Transverse colon (tissue), 4 donors: Measurements from ENCODE around the gene CCNY. TPM values are rescaled to one million over a fixed set of nuclear protein-coding genes. Genes with fewer than 3 reads are reported as not detected.

Experiments used
- DNase-seq: peaks from one replicate; pipeline ENCODE4 v3.0.0-alpha.2; 2019
- H3K27ac ChIP-seq, 4 donors: fragments of 200-600 bp; sonication (generic); 2 replicates each; pipeline ENCODE4 v1.5.1; 2016 to 2018; ENCODE audit warnings: inconsistent platforms in 4 of 4
- H3K27me3 ChIP-seq: fragments of 200-600 bp; sonication (generic); 2 replicates; pipeline ENCODE4 v1.5.1; 2017; ENCODE audit warnings: inconsistent platforms
- H3K36me3 ChIP-seq, 4 donors: fragments of 200-600 bp; sonication (generic); 2 replicates each; pipeline ENCODE4 v1.5.1; 2017 to 2019; ENCODE audit warnings: inconsistent platforms in 4 of 4
- H3K4me1 ChIP-seq, 4 donors: fragments of 200-600 bp; sonication (generic); 2 replicates each; pipeline ENCODE4 v1.5.1; 2017 to 2020; ENCODE audit warnings: inconsistent platforms in 4 of 4
- H3K4me3 ChIP-seq, 4 donors: fragments of 200-600 bp; sonication (generic); 1 replicate in 1 of 4; 2 replicates in 3 of 4; pipeline versions ENCODE4 v1.5.1 to v1.6.1; 2017 to 2019; ENCODE audit warnings: inconsistent platforms in 4 of 4
- H3K9me3 ChIP-seq, 2 donors: fragments of 200-600 bp; sonication (generic); 2 replicates each; pipeline ENCODE4 v1.5.1; 2017 to 2019; ENCODE audit warnings: inconsistent platforms in 2 of 2
- CTCF ChIP-seq, 5 experiments: fragments of 200-600 bp in 3 of 5; fragments of 450-650 bp in 2 of 5; sonication (generic) in 3 of 5; IDR thresholded peaks; 1 replicate in 2 of 5; 2 replicates in 3 of 5; pipeline ENCODE4 v1.5.1; 2016 to 2017; ENCODE audit warnings: antibody characterized with exemption in 5 of 5, inconsistent platforms in 3 of 5, mild to moderate bottlenecking in 2 of 5, moderate library complexity in 1 of 5
- EP300 ChIP-seq: sonication (generic); formaldehyde crosslinking; IDR thresholded peaks from one replicate; pipeline ENCODE4 v1.6.1; 2017; ENCODE audit warnings: antibody characterized with exemption, low read depth
- POLR2A ChIP-seq: fragments of 450-650 bp; IDR thresholded peaks from one replicate; pipeline ENCODE4 v1.6.1; 2016; ENCODE audit warnings: antibody characterized with exemption, mild to moderate bottlenecking, moderate library complexity
- POLR2AphosphoS5 ChIP-seq, 3 donors: sonication (generic); formaldehyde crosslinking; IDR thresholded peaks; one replicate each; pipeline ENCODE4 v1.6.1; 2016; ENCODE audit warnings: antibody characterized with exemption in 3 of 3
- WGBS, 2 donors: methylation state at CpG; one replicate each; pipeline ENCODE4 v1.1.5; 2018; ENCODE audit warnings: low coverage in 1 of 2; 5-methylcytosine and 5-hydroxymethylcytosine counted together
- in situ Hi-C, 4 donors: fragments of 200-750 bp; cut with MboI; loops; one replicate each; pipeline versions ENCODE4 v1.15.0 to v1.15.1; 2017; ENCODE audit warnings: low sequenced_read_pairs in 3 of 4, low pct_ligation_motif_present in 1 of 4, low pct_unique_long_range_greater_than_20kb in 1 of 4
- intact Hi-C: fragments of 100-400 bp; cut with DNase I; formaldehyde crosslinking; loops from one replicate; pipeline ENCODE4 v1.15.1; 2023; ENCODE audit warnings: low total_unique reads
- total RNA-seq, 4 donors: library from RNA; depleted of rRNA; stranded (reverse); fragments of >200 nt; gene quantifications; one replicate each; pipeline ENCODE4 v1.1.0, GENCODE V29; 2016

CCNY gene
- total RNA-seq, 4 donors from 2014 or later = 19.5 to 53.9 (median 41.4) TPM

GRCh38 chr10:35324196-35324595, 12.1 kb upstream of the CCNY start:
- H3K27me3 ChIP-seq = no peaks in the 10 kb centered on the region
- peaks cover 0 to 7% of the 10 kb centered on the region in 2 donors for H3K9me3 ChIP-seq
- 81 to 89% methylated on average over 3 of the region's 3 CpGs for WGBS, 2 donors
- no peak for DNase-seq
- H3K4me1 ChIP-seq = peaks cover 0 to 12% (median 3%) of the 10 kb centered on the region in 4 donors
- intact Hi-C loops = loop anchor here (10.0 kb wide), 1 partner anchor 1979 kb away; no protein-coding TSS in a partner anchor
- H3K36me3 ChIP-seq = peaks cover 0 to 7% (median 0%) of the 10 kb centered on the region in 4 donors
- H3K4me3 ChIP-seq = no peak overlapping the region
- in situ Hi-C loops = no loop called here
- H3K27ac ChIP-seq = no peak overlapping the region
- TF ChIP-seq POLR2AphosphoS5 (IDR thresholded peaks at IDR 0.05) = no peak
- no peak for TF ChIP-seq POLR2A
- TF ChIP-seq CTCF (IDR thresholded peaks at IDR 0.05) = no peak
- no peak for TF ChIP-seq EP300

DNA sequence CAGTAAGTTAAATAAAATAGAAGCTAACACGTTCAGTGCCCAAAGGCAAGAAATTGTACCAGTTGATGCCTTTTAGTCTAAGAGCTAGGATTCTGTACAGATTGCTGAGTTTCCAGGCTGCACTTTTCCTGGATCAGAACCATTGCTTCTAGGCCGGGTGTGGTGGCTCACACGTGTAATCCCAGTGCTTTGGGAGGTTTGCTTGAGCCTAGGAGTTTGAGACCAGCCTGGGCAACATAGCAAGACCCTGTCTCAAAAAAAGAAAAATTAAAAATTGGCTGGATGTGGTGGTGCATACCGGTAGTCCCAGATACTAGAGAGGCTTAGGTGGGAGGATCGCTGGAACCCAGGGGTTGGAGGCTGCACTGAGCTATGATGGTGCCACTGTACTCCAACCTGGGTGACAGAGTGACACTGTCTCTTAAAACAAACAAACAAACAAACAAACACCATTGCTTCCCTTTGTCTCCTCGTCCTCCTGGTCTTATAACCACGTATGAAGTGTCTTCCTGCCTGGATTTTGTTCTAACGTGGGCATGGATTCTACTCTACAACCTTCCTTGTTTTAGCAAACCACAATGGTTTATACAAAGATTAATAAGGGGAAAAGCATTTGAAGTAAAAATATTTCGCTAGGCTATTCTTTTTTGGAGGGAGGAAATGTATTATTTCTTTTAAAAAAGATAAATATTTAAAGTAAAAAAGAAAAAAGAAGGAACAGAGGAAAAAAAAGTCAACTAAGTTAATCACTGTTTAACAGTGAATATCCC, 9.7 kb upstream of the CCNY start:
- peaks cover 0 to 17% (median 5%) of the 10 kb centered on the region in 4 donors for H3K4me1 ChIP-seq
- no peak overlapping the region for H3K4me3 ChIP-seq
- in situ Hi-C loops (no loop called here), intact Hi-C loops (loop anchor here (10.0 kb wide), 1 partner anchor 1982 kb away; no protein-coding TSS in a partner anchor)
- no peak for DNase-seq
- 86 to 89% methylated on average over 6 to 9 of the region's 9 CpGs for WGBS, 2 donors
- peaks cover 0 to 7% (median 0%) of the 10 kb centered on the region in 4 donors for H3K36me3 ChIP-seq
- no peaks in the 10 kb centered on the region for H3K27me3 ChIP-seq
- peaks cover 0 to 7% of the 10 kb centered on the region in 2 donors for H3K9me3 ChIP-seq
- TF ChIP-seq POLR2A (no peak), EP300 (no peak), CTCF (IDR thresholded peaks at IDR 0.05) (no peak), POLR2AphosphoS5 (IDR thresholded peaks at IDR 0.05) (no peak)
- no peak overlapping the region for H3K27ac ChIP-seq

GRCh38 chr10:35327790-35328403, 8.4 kb upstream of the CCNY start:
- H3K27ac ChIP-seq = peak overlapping the region in 3 of 4 donors; percentile 19 to 46 (median 45)
- no peaks in the 10 kb centered on the region for H3K27me3 ChIP-seq
- in situ Hi-C loops (no loop called here), intact Hi-C loops (loop anchor here (10.0 kb wide), 1 partner anchor 1983 kb away; no protein-coding TSS in a partner anchor)
- no peak for DNase-seq
- peaks cover 0 to under 1% (median 0%) of the 10 kb centered on the region in 4 donors for H3K36me3 ChIP-seq
- H3K9me3 ChIP-seq = peaks cover 0 to 2% of the 10 kb centered on the region in 2 donors
- WGBS, 2 donors = 75 to 86% methylated on average over 5 to 7 of the region's 7 CpGs
- H3K4me1 ChIP-seq = peaks cover 1 to 22% (median 7%) of the 10 kb centered on the region in 4 donors
- TF ChIP-seq POLR2A (no peak), CTCF (IDR thresholded peaks at IDR 0.05) (no peak), POLR2AphosphoS5 (IDR thresholded peaks at IDR 0.05) (no peak), EP300 (no peak)
- H3K4me3 ChIP-seq = no peak overlapping the region

DNA sequence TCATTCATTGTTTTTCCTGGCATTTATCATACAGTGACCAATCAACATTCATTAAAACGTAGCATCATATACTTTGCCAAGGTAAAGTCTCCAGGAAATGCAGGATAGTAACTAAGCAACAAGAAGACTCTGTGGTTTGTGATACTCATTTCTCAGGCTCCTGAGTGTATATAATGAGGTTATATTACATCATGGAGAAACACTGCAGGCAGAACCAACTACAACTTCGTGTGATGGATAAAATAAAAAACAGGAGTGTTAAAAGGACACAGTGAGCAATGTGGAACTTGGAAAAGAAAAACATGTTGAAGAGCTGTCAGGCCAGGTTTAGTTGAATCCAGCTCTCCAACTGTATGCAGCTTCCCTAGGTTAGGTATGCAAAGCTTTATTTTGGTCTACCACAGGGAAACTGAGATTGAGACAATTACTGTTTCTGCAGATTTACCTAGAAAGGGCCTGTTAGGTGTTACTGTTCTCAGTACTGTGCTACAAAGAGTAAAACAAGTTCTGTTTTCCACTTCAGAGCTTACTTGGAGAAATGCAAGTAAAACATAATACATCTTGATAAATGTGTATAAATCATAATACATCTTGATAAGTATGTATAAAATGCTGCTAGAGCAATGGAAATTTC, 7.8 kb upstream of the CCNY start:
- no peaks in the 10 kb centered on the region for H3K9me3 ChIP-seq
- H3K27ac ChIP-seq = peak overlapping the region in 3 of 4 donors; percentile 19 to 46 (median 45)
- intact Hi-C loops = loop anchor here (10.0 kb wide), 1 partner anchor 1984 kb away; no protein-coding TSS in a partner anchor
- TF ChIP-seq POLR2AphosphoS5 (IDR thresholded peaks at IDR 0.05) (no peak), POLR2A (no peak), CTCF (IDR thresholded peaks at IDR 0.05) (no peak), EP300 (no peak)
- no peak overlapping the region for H3K4me3 ChIP-seq
- WGBS, 2 donors = 23 to 38% methylated on average over 2 of the region's 2 CpGs
- DNase-seq = no peak
- H3K27me3 ChIP-seq = no peaks in the 10 kb centered on the region
- peaks cover 4 to 22% (median 10%) of the 10 kb centered on the region in 4 donors for H3K4me1 ChIP-seq
- no peaks in the 10 kb centered on the region for H3K36me3 ChIP-seq
- in situ Hi-C loops = no loop called here
